Thoracic aorta (tissue), 2 donors: ENCODE data around the gene CHKB. TPM values are rescaled to one million over a fixed set of nuclear protein-coding genes. Genes with fewer than 3 reads are reported as not detected.

Source experiments
- ATAC-seq: fragments of 150-250 bp; one replicate; pipeline ENCODE4 v1.8.0; 2017; ENCODE audit warnings: low read depth; ENCODE audit not compliant: insufficient number of reproducible peaks, low FRiP score
- DNase-seq: peaks from one replicate; pipeline ENCODE4 v3.0.0-alpha.2; 2020; ENCODE audit warnings: low spot score
- H3K27ac ChIP-seq, 2 donors: fragments of 200-600 bp; sonication (generic); 1 replicate in 1 of 2; 2 replicates in 1 of 2; pipeline ENCODE4 v1.5.1; 2016; ENCODE audit warnings: mild to moderate bottlenecking in 2 of 2, moderate library complexity in 2 of 2
- H3K27me3 ChIP-seq: fragments of 200-600 bp; sonication (generic); replicated peaks from 2 replicates; pipeline ENCODE4 v1.6.0; 2016; ENCODE audit warnings: mild to moderate bottlenecking; ENCODE audit not compliant: insufficient read depth
- H3K36me3 ChIP-seq: fragments of 200-600 bp; sonication (generic); one replicate; pipeline ENCODE4 v1.5.1; 2016
- H3K4me1 ChIP-seq, 2 donors: fragments of 200-600 bp; sonication (generic); 1 replicate in 1 of 2; 2 replicates in 1 of 2; pipeline versions ENCODE4 v1.5.1 to v1.6.0; 2016; ENCODE audit warnings: low read depth in 2 of 2, mild to moderate bottlenecking in 1 of 2; ENCODE audit not compliant: control insufficient read depth in 1 of 2
- H3K4me3 ChIP-seq: fragments of 200-600 bp; sonication (generic); 2 replicates; pipeline ENCODE4 v1.5.1; 2016; ENCODE audit warnings: mild to moderate bottlenecking
- H3K9me3 ChIP-seq: fragments of 200-600 bp; sonication (generic); 2 replicates; pipeline ENCODE4 v1.5.1; 2016
- total RNA-seq, 2 donors: library from RNA; depleted of rRNA; stranded (reverse); fragments of >200 nt; gene quantifications; one replicate each; pipeline versions ENCODE4 v1.1.0 to v1.2.3, GENCODE V29; 2016
- TF ChIP-seq, protein P1 (sequence below): fragments of 200-600 bp; sonication (generic); IDR thresholded peaks from one replicate; pipeline ENCODE4 v1.5.1; 2019; ENCODE audit warnings: antibody characterized with exemption

The CHKB gene
- total RNA-seq, 2 donors from 2014 or later: 52.6 to 78.7 TPM

- ATAC-seq: no peak
- Histone ChIP-seq H3K4me1 (no peaks in the 10 kb centered on the region), H3K9me3 (no peaks in the 10 kb centered on the region), H3K27ac (no peak overlapping the region), H3K36me3 (no peaks in the 10 kb centered on the region), H3K27me3 (peaks cover 8% of the 10 kb centered on the region), H3K4me3 (no peak overlapping the region)
- DNase-seq: no peak
- TF ChIP-seq, protein P1, sequence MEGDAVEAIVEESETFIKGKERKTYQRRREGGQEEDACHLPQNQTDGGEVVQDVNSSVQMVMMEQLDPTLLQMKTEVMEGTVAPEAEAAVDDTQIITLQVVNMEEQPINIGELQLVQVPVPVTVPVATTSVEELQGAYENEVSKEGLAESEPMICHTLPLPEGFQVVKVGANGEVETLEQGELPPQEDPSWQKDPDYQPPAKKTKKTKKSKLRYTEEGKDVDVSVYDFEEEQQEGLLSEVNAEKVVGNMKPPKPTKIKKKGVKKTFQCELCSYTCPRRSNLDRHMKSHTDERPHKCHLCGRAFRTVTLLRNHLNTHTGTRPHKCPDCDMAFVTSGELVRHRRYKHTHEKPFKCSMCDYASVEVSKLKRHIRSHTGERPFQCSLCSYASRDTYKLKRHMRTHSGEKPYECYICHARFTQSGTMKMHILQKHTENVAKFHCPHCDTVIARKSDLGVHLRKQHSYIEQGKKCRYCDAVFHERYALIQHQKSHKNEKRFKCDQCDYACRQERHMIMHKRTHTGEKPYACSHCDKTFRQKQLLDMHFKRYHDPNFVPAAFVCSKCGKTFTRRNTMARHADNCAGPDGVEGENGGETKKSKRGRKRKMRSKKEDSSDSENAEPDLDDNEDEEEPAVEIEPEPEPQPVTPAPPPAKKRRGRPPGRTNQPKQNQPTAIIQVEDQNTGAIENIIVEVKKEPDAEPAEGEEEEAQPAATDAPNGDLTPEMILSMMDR: no peak
These were observed 25.0 kb upstream of the CHKB start for GRCh38 chr22:50607659-50608020.

- TF ChIP-seq, protein P1: no peak
- Histone ChIP-seq H3K9me3 (no peaks in the 10 kb centered on the region), H3K4me3 (no peak overlapping the region), H3K27ac (no peak overlapping the region), H3K36me3 (no peaks in the 10 kb centered on the region), H3K4me1 (no peaks in the 10 kb centered on the region), H3K27me3 (peaks cover 8% of the 10 kb centered on the region)
- ATAC-seq: no peak
- DNase-seq: no peak
These were observed 24.5 kb upstream of the CHKB start for GRCh38 chr22:50606946-50607658.

GRCh38 chr22:50606165-50606945 lies 23.7 kb upstream of the CHKB start:
- Histone ChIP-seq H3K9me3 (no peaks in the 10 kb centered on the region), H3K27ac (no peak overlapping the region), H3K4me1 (no peaks in the 10 kb centered on the region), H3K27me3 (peaks cover 8% of the 10 kb centered on the region), H3K4me3 (no peak overlapping the region), H3K36me3 (no peaks in the 10 kb centered on the region)
- ATAC-seq (no peak), DNase-seq (no peak)
- TF ChIP-seq, protein P1: no peak

- no peaks in the 10 kb centered on the region for H3K9me3 ChIP-seq
- H3K27me3 ChIP-seq: peaks cover 8% of the 10 kb centered on the region
- TF ChIP-seq, protein P1: no peak
- H3K27ac ChIP-seq: no peak overlapping the region
- no peaks in the 10 kb centered on the region for H3K36me3 ChIP-seq
- no peak for ATAC-seq
- no peak for DNase-seq
- no peaks in the 10 kb centered on the region for H3K4me1 ChIP-seq
- no peak overlapping the region for H3K4me3 ChIP-seq
These were observed 23.0 kb upstream of the CHKB start for GRCh38 chr22:50605613-50606074.

- H3K4me1 ChIP-seq: no peaks in the 10 kb centered on the region
- TF ChIP-seq, protein P1: no peak
- no peak overlapping the region for H3K4me3 ChIP-seq
- H3K36me3 ChIP-seq: no peaks in the 10 kb centered on the region
- H3K27ac ChIP-seq: no peak overlapping the region
- no peak for DNase-seq
- no peaks in the 10 kb centered on the region for H3K9me3 ChIP-seq
- no peak for ATAC-seq
- peaks cover 8% of the 10 kb centered on the region for H3K27me3 ChIP-seq
These were observed 22.5 kb upstream of the CHKB start for GRCh38 chr22:50605002-50605612.
